GM21723 (cell line): ENCODE data around the gene ARHGDIG.
"Not testable (repeated sequence)": the region's sequence is repeated elsewhere in the genome, so short reads cannot be mapped to it uniquely, and the experiment has no call there.

Experiments
- ATAC-seq: cut with Tn5 transposase; IDR thresholded peaks from one replicate; pipeline ENCODE4 v1.9.1; 2021; ENCODE audit warnings: mild to moderate bottlenecking, moderate library complexity; ENCODE audit not compliant: unreplicated experiment

ARHGDIG gene

GRCh38 chr16:280552-280951, at the start of gene ARHGDIG:
Gene ARHGDIG, plus strand, starts transcription at chr16:280591. Its CDS starts 90 bp downstream, at chr16:280681.
- no peak for ATAC-seq

- no peak for ATAC-seq
Observed at GRCh38 chr16:230949-231348, 49.4 kb upstream of the ARHGDIG start.

GRCh38 chr16:234468-235305, 45.7 kb upstream of the ARHGDIG start, which contains the start of gene FAM234A:
Gene FAM234A, plus strand, starts transcription at chr16:234821. Its CDS starts 19,593 bp downstream, at chr16:254414.
- peak; percentile 83 for ATAC-seq

DNA sequence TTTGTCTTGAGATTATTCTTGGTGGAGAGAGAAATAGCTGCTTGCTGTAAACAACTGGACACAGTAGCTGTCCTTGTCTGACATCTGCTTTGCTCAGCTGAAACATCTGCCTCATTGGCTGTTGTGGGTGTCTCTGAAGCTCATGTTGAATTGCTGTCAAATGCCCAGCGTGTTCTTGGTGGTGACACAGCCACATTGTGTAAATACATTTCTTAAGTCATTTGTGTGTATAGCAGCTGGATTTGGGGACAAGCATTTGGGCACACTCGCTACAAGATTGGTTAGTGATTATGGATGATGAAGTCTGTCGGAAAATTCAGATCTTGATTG, 40.5 kb upstream of the ARHGDIG start:
- ATAC-seq, result no peak

DNA sequence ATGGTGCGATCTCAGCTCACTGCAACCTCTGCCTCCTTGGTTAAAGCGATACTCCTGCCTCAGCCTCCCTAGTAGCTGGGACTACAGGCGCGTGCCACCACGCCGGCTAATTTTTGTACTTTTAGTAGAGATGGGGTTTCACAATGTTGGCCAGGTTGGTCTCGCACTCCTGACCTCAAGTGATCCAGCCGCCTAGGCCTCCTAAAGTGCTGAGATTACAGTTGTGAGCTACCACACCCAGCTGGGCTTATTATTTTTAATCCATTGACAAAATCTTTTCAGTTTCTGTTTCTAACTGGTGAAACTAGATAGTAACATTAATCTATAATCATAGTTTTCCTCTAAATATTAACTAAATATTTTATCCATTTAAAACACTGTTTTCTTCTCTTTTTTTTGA, 39.8 kb upstream of the ARHGDIG start:
- ATAC-seq, result no peak

- ATAC-seq, result no peak
Observed at GRCh38 chr16:242281-242680, 38.1 kb upstream of the ARHGDIG start.

DNA sequence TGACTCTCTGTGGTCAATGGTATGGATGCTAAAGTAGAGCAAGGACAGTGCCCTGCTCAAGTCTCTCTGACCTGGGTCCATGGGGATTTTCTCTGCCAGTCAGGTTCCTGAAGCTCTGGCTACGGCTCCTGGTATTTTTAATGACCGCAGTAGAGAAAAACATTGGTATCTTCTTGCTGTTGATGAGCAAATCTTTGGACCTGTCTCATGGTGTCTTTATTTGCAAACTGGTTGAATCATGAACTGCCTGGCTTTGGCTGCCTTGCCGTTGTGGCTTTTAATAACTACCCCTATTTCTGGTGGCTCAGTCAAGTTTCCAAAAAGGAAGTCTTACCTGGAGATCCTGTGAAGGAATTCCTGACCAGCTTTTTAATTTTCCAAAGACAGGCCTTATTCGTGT, 37.0 kb upstream of the ARHGDIG start:
- no peak for ATAC-seq

DNA sequence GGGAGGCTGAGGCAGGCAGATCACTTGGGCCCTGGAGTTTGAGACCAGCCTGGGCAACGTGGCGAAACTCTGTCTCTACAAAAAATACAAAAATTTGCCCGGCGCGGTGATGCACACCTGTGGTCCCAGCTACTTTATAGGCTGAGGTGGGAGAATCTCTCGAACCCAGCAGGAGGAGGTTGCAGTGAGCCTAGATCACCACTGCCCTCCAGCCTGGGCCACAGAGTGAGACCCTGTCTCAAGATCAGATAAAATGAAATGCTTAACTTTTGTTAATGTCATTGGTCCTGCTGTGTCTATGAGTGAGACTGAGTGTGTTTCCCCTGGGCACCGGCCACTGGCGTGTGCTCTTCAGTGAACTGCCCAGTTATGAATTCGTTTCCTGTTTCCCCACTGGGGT, 35.3 kb upstream of the ARHGDIG start:
- no peak for ATAC-seq

- ATAC-seq, result no peak
Observed at GRCh38 chr16:247027-247426, 33.4 kb upstream of the ARHGDIG start.

DNA sequence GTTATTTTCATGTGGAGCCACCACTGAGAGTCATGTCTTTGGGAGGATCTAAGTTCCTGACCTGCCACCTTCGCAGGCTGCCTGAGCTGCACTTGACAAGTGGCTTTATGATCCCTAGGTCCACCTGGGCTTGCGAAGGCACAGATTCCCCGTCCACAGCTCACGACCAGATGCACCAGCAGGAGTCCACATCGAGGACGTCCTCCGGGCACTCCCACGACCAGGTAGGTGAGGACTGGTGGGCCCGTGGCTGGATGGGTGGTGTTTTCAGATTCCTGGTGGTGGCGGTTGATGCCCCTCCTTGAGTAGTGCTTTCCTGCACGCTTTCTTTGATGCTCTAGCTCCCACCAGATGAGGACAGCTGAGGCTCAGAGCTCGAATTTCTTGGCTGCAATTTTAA, 31.0 kb upstream of the ARHGDIG start:
- ATAC-seq, result no peak

GRCh38 chr16:252366-253337, 27.7 kb upstream of the ARHGDIG start:
- no peak for ATAC-seq

DNA sequence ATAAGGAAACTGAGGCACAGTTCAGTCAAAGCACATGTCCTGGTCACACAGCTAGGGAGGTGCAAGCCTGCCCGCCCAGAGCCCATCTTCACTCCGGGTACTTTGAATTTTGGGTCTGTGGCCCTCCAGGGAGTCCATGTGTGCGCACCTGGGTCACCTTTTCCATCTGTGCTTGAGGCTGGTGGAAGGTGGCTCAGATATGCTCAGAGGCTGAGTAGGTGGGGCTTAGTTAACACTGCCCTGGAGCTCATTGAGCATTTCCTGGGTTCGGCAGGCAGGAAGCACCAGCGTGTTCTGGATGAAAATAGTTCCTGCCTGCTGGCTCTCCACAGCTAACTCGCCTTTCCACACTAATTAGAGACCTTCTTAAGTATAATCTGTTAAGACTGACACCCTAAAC, 26.6 kb upstream of the ARHGDIG start:
- ATAC-seq, result no peak

GRCh38 chr16:254461-254860, 25.9 kb upstream of the ARHGDIG start:
- no peak for ATAC-seq

DNA sequence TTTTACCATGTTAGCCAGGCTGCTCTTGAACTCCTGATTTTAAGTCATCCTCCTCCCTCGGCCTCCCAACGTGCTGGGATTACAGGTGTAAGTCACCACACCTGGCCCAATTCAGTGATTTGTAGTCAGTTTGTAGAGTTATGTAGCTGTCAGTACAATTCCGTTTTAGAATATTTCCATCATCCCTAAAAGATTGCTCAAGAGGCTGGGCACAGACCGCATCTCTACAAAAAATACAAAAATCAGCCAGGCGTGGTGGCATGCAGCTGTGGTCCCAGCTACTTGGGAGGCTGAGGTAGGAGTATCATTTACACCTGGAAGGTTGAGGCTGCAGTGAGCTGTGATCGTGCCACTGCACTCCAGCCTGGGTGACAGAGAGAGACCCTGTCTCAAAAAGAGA, 25.2 kb upstream of the ARHGDIG start:
- ATAC-seq, result no peak

- ATAC-seq, result not testable (repeated sequence)
Observed at GRCh38 chr16:258091-258490, 22.3 kb upstream of the ARHGDIG start.

DNA sequence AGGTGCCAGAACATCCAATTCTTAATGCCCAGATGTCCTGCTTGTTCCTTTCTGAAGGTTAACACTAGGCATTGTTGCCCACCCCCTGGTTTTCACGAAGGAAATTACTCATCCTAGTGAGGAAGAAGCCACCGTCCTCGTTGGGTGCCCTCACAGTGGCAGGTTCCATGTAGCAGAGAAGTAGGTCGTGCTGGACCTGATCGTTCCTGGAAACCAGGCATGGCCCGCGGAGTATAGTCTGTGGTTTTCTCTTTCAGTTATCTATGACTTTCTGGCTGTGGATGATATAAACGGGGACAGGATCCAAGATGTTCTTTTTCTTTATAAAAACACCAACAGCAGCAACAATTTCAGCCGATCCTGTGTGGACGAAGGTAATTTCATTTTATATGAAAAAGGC, 21.2 kb upstream of the ARHGDIG start:
- no peak for ATAC-seq

DNA sequence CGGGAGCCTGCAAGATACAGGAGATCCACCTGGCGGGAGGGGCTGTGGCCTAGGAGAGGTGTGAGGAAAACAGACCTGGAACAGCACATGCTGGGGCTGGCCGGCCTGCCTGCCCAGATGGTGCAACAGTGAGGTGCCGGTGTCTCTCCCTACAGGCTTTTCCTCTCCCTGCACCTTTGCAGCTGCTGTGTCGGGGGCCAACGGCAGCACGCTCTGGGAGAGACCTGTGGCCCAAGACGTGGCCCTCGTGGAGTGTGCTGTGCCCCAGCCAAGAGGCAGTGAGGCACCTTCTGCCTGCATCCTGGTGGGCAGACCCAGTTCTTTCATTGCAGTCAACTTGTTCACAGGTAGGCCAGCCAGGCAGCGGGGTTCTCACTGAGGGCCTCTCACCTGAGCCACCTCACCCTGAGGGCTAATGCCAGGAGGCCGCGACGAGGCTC, 20.6 kb upstream of the ARHGDIG start:
- no peak for ATAC-seq

- ATAC-seq, result no peak
Observed at GRCh38 chr16:260326-260725, 20.1 kb upstream of the ARHGDIG start.

DNA sequence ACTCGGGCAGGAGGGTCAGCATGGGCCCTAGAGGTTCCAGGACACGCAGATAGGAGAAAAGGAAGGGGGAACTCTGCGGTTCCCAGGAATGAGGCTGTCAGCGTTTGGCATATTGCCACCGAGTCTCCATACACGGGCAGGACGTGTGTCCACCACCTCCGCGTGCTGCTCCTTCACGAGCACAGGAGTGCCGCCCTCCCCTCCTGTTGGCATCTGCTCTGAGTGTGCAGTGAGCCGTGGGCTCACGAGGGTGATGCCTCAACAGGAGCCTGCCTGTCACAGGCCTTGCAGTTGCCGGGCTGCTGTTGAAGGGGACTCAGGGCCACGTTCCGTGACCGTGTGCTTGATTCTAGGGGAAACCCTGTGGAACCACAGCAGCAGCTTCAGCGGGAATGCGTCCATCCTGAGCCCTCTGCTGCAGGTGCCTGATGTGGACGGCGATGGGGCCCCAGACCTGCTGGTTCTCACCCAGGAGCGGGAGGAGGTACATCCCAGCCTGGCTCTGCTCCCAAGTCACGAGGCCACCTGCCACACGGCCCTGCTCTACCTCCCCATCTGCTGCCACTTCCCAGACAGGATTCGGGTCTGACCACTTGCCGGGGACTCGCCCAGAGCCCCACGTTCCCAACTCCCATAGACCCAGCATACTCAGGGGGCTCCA, 19.2 kb upstream of the ARHGDIG start:
- no peak for ATAC-seq

GRCh38 chr16:262121-262745, 18.2 kb upstream of the ARHGDIG start:
- no peak for ATAC-seq
